ENCODE measurements around the gene RNF115. TPM values are rescaled to one million over a fixed set of nuclear protein-coding genes. Genes with fewer than 3 reads are reported as not detected.
"Not testable (repeated sequence)": the region's sequence is repeated elsewhere in the genome, so short reads cannot be mapped to it uniquely, and the experiment has no call there.

The RNF115 gene
- total RNA-seq, 2 donors from 2014 or later, result 17.7 to 19.3 TPM

GRCh38 chr1:145827966-145828365, 4.1 kb upstream of the RNF115 start:
- Histone ChIP-seq H3K9ac (ENCODE audit: extremely low read depth, low read length, poor library complexity, severe bottlenecking) (no peak overlapping the region), H3K36me3 (ENCODE audit: control insufficient read depth, insufficient read depth, low read length) (peaks cover 68% of the 10 kb centered on the region), H3K4me1 (ENCODE audit: control insufficient read depth, insufficient read depth, low read length) (no peaks in the 10 kb centered on the region), H3K4me3 (ENCODE audit: low read length) (no peak overlapping the region), H3K27me3 (ENCODE audit: control insufficient read depth, insufficient read depth, low read length, poor library complexity, severe bottlenecking) (no peaks in the 10 kb centered on the region), H3K9me3 (ENCODE audit: control insufficient read depth, low read length) (no peaks in the 10 kb centered on the region), H3K27ac (ENCODE audit: low read depth, low read length) (no peak overlapping the region)
- Mint-ChIP-seq H3K4me1 (peaks cover 6% of the 10 kb centered on the region), H3K4me3 (no peak overlapping the region), H3K27me3 (ENCODE audit: insufficient read depth) (no peaks in the 10 kb centered on the region), H3K36me3 (ENCODE audit: low read depth) (peaks cover 65% of the 10 kb centered on the region), H3K9me3 (no peaks in the 10 kb centered on the region), H3K27ac (no peak overlapping the region)
- TF ChIP-seq CTCF (conservative IDR thresholded peaks at IDR 0.05), result no peak
- no peak for DNase-seq

GRCh38 chr1:145826030-145826429, 2.1 kb upstream of the RNF115 start:
- H3K36me3 Mint-ChIP-seq (ENCODE audit: low read depth), result peaks cover 52% of the 10 kb centered on the region
- H3K4me3 Mint-ChIP-seq, result peak overlapping the region; percentile 99
- H3K4me1 Mint-ChIP-seq, result peaks cover 6% of the 10 kb centered on the region
- 96 to 100% methylated on average over 1 of the region's 2 CpGs for WGBS, 2 experiments (ENCODE audit: insufficient coverage in 1 of 2, insufficient read length in 1 of 2)
- no peaks in the 10 kb centered on the region for H3K9me3 ChIP-seq (ENCODE audit: control insufficient read depth, low read length)
- H3K9ac ChIP-seq (ENCODE audit: extremely low read depth, low read length, poor library complexity, severe bottlenecking), result no peak overlapping the region
- no peak overlapping the region for H3K27ac Mint-ChIP-seq
- H3K4me1 ChIP-seq (ENCODE audit: control insufficient read depth, insufficient read depth, low read length), result no peaks in the 10 kb centered on the region
- H3K36me3 ChIP-seq (ENCODE audit: control insufficient read depth, insufficient read depth, low read length), result peaks cover 52% of the 10 kb centered on the region
- H3K27me3 Mint-ChIP-seq (ENCODE audit: insufficient read depth), result no peaks in the 10 kb centered on the region
- TF ChIP-seq CTCF (conservative IDR thresholded peaks at IDR 0.05), result no peak
- H3K27ac ChIP-seq (ENCODE audit: low read depth, low read length), result no peak overlapping the region
- H3K4me3 ChIP-seq (ENCODE audit: low read length), result peak overlapping the region; percentile 97
- no peak for DNase-seq
- H3K27me3 ChIP-seq (ENCODE audit: control insufficient read depth, insufficient read depth, low read length, poor library complexity, severe bottlenecking), result no peaks in the 10 kb centered on the region
- H3K9me3 Mint-ChIP-seq, result no peaks in the 10 kb centered on the region

- WGBS, 2 experiments (ENCODE audit: insufficient coverage in 1 of 2, insufficient read length in 1 of 2), result 3 to 6% methylated on average over 6 to 7 of the region's 7 CpGs
- peak overlapping the region; percentile 98 for H3K27ac Mint-ChIP-seq
- H3K4me1 ChIP-seq (ENCODE audit: control insufficient read depth, insufficient read depth, low read length), result no peaks in the 10 kb centered on the region
- peak overlapping the region; percentile 90 for H3K9ac ChIP-seq (ENCODE audit: extremely low read depth, low read length, poor library complexity, severe bottlenecking)
- no peaks in the 10 kb centered on the region for H3K9me3 Mint-ChIP-seq
- DNase-seq, result no peak
- peaks cover 36% of the 10 kb centered on the region for H3K36me3 ChIP-seq (ENCODE audit: control insufficient read depth, insufficient read depth, low read length)
- H3K36me3 Mint-ChIP-seq (ENCODE audit: low read depth), result peaks cover 37% of the 10 kb centered on the region
- peak overlapping the region; percentile 99 for H3K4me3 Mint-ChIP-seq
- no peaks in the 10 kb centered on the region for H3K27me3 ChIP-seq (ENCODE audit: control insufficient read depth, insufficient read depth, low read length, poor library complexity, severe bottlenecking)
- no peak for TF ChIP-seq CTCF (conservative IDR thresholded peaks at IDR 0.05)
- peak overlapping the region; percentile 97 for H3K4me3 ChIP-seq (ENCODE audit: low read length)
- H3K27ac ChIP-seq (ENCODE audit: low read depth, low read length), result peak overlapping the region; percentile 96
- H3K4me1 Mint-ChIP-seq, result peaks cover 6% of the 10 kb centered on the region
- H3K9me3 ChIP-seq (ENCODE audit: control insufficient read depth, low read length), result no peaks in the 10 kb centered on the region
- H3K27me3 Mint-ChIP-seq (ENCODE audit: insufficient read depth), result no peaks in the 10 kb centered on the region
These were observed 576 bp upstream of the RNF115 start for GRCh38 chr1:145824499-145824842.

- not testable (repeated sequence) for H3K27me3 Mint-ChIP-seq (ENCODE audit: insufficient read depth); H3K9ac ChIP-seq (ENCODE audit: extremely low read depth, low read length, poor library complexity, severe bottlenecking); H3K27me3 ChIP-seq (ENCODE audit: control insufficient read depth, insufficient read depth, low read length, poor library complexity, severe bottlenecking); DNase-seq; H3K4me1 Mint-ChIP-seq; H3K9me3 Mint-ChIP-seq; H3K27ac Mint-ChIP-seq; H3K27ac ChIP-seq (ENCODE audit: low read depth, low read length); H3K4me3 ChIP-seq (ENCODE audit: low read length); H3K4me1 ChIP-seq (ENCODE audit: control insufficient read depth, insufficient read depth, low read length); H3K9me3 ChIP-seq (ENCODE audit: control insufficient read depth, low read length)
- H3K36me3 ChIP-seq (ENCODE audit: control insufficient read depth, insufficient read depth, low read length), result peaks cover 20% of the 10 kb centered on the region
- Mint-ChIP-seq H3K4me3 (peak overlapping the region; percentile 99), H3K36me3 (ENCODE audit: low read depth) (peaks cover 23% of the 10 kb centered on the region)
- WGBS, 2 experiments (ENCODE audit: insufficient coverage in 1 of 2, insufficient read length in 1 of 2), result no CpG with 5 or more reads among the region's 16 CpGs
These were observed 1.0 kb downstream of the RNF115 start for GRCh38 chr1:145822779-145823331.

GRCh38 chr1:145818095-145818494, 5.8 kb downstream of the RNF115 start:
- H3K36me3 ChIP-seq (ENCODE audit: control insufficient read depth, insufficient read depth, low read length); H3K9me3 ChIP-seq (ENCODE audit: control insufficient read depth, low read length); H3K27me3 ChIP-seq (ENCODE audit: control insufficient read depth, insufficient read depth, low read length, poor library complexity, severe bottlenecking); DNase-seq; H3K27me3 Mint-ChIP-seq (ENCODE audit: insufficient read depth); H3K4me1 Mint-ChIP-seq; H3K27ac ChIP-seq (ENCODE audit: low read depth, low read length); H3K9me3 Mint-ChIP-seq; H3K27ac Mint-ChIP-seq; H3K4me1 ChIP-seq (ENCODE audit: control insufficient read depth, insufficient read depth, low read length); H3K4me3 ChIP-seq (ENCODE audit: low read length); H3K9ac ChIP-seq (ENCODE audit: extremely low read depth, low read length, poor library complexity, severe bottlenecking); H3K4me3 Mint-ChIP-seq; H3K36me3 Mint-ChIP-seq (ENCODE audit: low read depth): not testable (repeated sequence)
- WGBS, 2 experiments (ENCODE audit: insufficient coverage in 1 of 2, insufficient read length in 1 of 2), result 100% methylated on average over 1 of the region's 6 CpGs; no CpG with 5 or more reads in 1 of the 2 experiments
